ENCODE data around the gene FCN2.
"Not testable (repeated sequence)": the region's sequence is repeated elsewhere in the genome, so short reads cannot be mapped to it uniquely, and the experiment has no call there.

The FCN2 gene

GRCh38 chr9:134852906-134853654 is 27.5 kb upstream of the FCN2 start:
- no peaks in the 10 kb centered on the region for H3K27me3 ChIP-seq (ENCODE audit: insufficient read depth, low read length)
- H3K36me3 ChIP-seq (ENCODE audit: insufficient read depth, low read length): no peaks in the 10 kb centered on the region
- no peak overlapping the region for H2AFZ ChIP-seq (ENCODE audit: low read depth, low read length)
- H3K4me3 ChIP-seq (ENCODE audit: low read length): no peak overlapping the region
- no peaks in the 10 kb centered on the region for H3K4me1 ChIP-seq (ENCODE audit: insufficient read depth, low read length)
- no peaks in the 10 kb centered on the region for H3K9me3 ChIP-seq (ENCODE audit: low read length)

GRCh38 chr9:134853893-134854292 is 26.7 kb upstream of the FCN2 start:
- Histone ChIP-seq H3K4me1 (ENCODE audit: insufficient read depth, low read length) (no peaks in the 10 kb centered on the region), H3K9me3 (ENCODE audit: low read length) (no peaks in the 10 kb centered on the region), H2AFZ (ENCODE audit: low read depth, low read length) (no peak overlapping the region), H3K4me3 (ENCODE audit: low read length) (no peak overlapping the region), H3K27me3 (ENCODE audit: insufficient read depth, low read length) (no peaks in the 10 kb centered on the region), H3K36me3 (ENCODE audit: insufficient read depth, low read length) (no peaks in the 10 kb centered on the region)

- Histone ChIP-seq H3K4me1 (ENCODE audit: insufficient read depth, low read length) (no peaks in the 10 kb centered on the region), H3K9me3 (ENCODE audit: low read length) (no peaks in the 10 kb centered on the region), H2AFZ (ENCODE audit: low read depth, low read length) (no peak overlapping the region), H3K27me3 (ENCODE audit: insufficient read depth, low read length) (no peaks in the 10 kb centered on the region), H3K4me3 (ENCODE audit: low read length) (no peak overlapping the region), H3K36me3 (ENCODE audit: insufficient read depth, low read length) (no peaks in the 10 kb centered on the region)
Observed at GRCh38 chr9:134854541-134854981, 26.0 kb upstream of the FCN2 start.

- Histone ChIP-seq H3K27me3 (ENCODE audit: insufficient read depth, low read length) (no peaks in the 10 kb centered on the region), H3K4me3 (ENCODE audit: low read length) (no peak overlapping the region), H2AFZ (ENCODE audit: low read depth, low read length) (no peak overlapping the region), H3K9me3 (ENCODE audit: low read length) (no peaks in the 10 kb centered on the region), H3K4me1 (ENCODE audit: insufficient read depth, low read length) (no peaks in the 10 kb centered on the region), H3K36me3 (ENCODE audit: insufficient read depth, low read length) (no peaks in the 10 kb centered on the region)
Observed at GRCh38 chr9:134855231-134855899, 25.2 kb upstream of the FCN2 start.

- Histone ChIP-seq H2AFZ (ENCODE audit: low read depth, low read length) (no peak overlapping the region), H3K4me3 (ENCODE audit: low read length) (no peak overlapping the region), H3K4me1 (ENCODE audit: insufficient read depth, low read length) (no peaks in the 10 kb centered on the region), H3K36me3 (ENCODE audit: insufficient read depth, low read length) (no peaks in the 10 kb centered on the region), H3K27me3 (ENCODE audit: insufficient read depth, low read length) (no peaks in the 10 kb centered on the region), H3K9me3 (ENCODE audit: low read length) (no peaks in the 10 kb centered on the region)
Observed at GRCh38 chr9:134855900-134856377, 24.7 kb upstream of the FCN2 start.

GRCh38 chr9:134857451-134857850 is 23.2 kb upstream of the FCN2 start:
- not testable (repeated sequence) for H3K4me1 ChIP-seq (ENCODE audit: insufficient read depth, low read length); H3K27me3 ChIP-seq (ENCODE audit: insufficient read depth, low read length); H3K36me3 ChIP-seq (ENCODE audit: insufficient read depth, low read length); H3K4me3 ChIP-seq (ENCODE audit: low read length); H3K9me3 ChIP-seq (ENCODE audit: low read length); H2AFZ ChIP-seq (ENCODE audit: low read depth, low read length)

GRCh38 chr9:134858051-134858841 is 22.4 kb upstream of the FCN2 start:
- no peaks in the 10 kb centered on the region for H3K9me3 ChIP-seq (ENCODE audit: low read length)
- H3K4me3 ChIP-seq (ENCODE audit: low read length): no peak overlapping the region
- H3K36me3 ChIP-seq (ENCODE audit: insufficient read depth, low read length): no peaks in the 10 kb centered on the region
- no peaks in the 10 kb centered on the region for H3K27me3 ChIP-seq (ENCODE audit: insufficient read depth, low read length)
- H3K4me1 ChIP-seq (ENCODE audit: insufficient read depth, low read length): no peaks in the 10 kb centered on the region
- no peak overlapping the region for H2AFZ ChIP-seq (ENCODE audit: low read depth, low read length)

GRCh38 chr9:134860510-134860909 is 20.1 kb upstream of the FCN2 start:
- Histone ChIP-seq H3K36me3 (ENCODE audit: insufficient read depth, low read length) (no peaks in the 10 kb centered on the region), H3K4me3 (ENCODE audit: low read length) (no peak overlapping the region), H3K27me3 (ENCODE audit: insufficient read depth, low read length) (no peaks in the 10 kb centered on the region), H3K9me3 (ENCODE audit: low read length) (no peaks in the 10 kb centered on the region), H3K4me1 (ENCODE audit: insufficient read depth, low read length) (no peaks in the 10 kb centered on the region), H2AFZ (ENCODE audit: low read depth, low read length) (no peak overlapping the region)

- Histone ChIP-seq H3K4me3 (ENCODE audit: low read length) (no peak overlapping the region), H3K4me1 (ENCODE audit: insufficient read depth, low read length) (no peaks in the 10 kb centered on the region), H2AFZ (ENCODE audit: low read depth, low read length) (no peak overlapping the region), H3K9me3 (ENCODE audit: low read length) (no peaks in the 10 kb centered on the region), H3K36me3 (ENCODE audit: insufficient read depth, low read length) (no peaks in the 10 kb centered on the region), H3K27me3 (ENCODE audit: insufficient read depth, low read length) (no peaks in the 10 kb centered on the region)
Observed at GRCh38 chr9:134861595-134862334, 18.8 kb upstream of the FCN2 start.

- Histone ChIP-seq H3K27me3 (ENCODE audit: insufficient read depth, low read length) (no peaks in the 10 kb centered on the region), H3K9me3 (ENCODE audit: low read length) (no peaks in the 10 kb centered on the region), H3K4me1 (ENCODE audit: insufficient read depth, low read length) (no peaks in the 10 kb centered on the region)
Observed at GRCh38 chr9:134863306-134863902, 17.2 kb upstream of the FCN2 start.

GRCh38 chr9:134863941-134864820 is 16.4 kb upstream of the FCN2 start:
- Histone ChIP-seq H3K36me3 (ENCODE audit: insufficient read depth, low read length) (no peaks in the 10 kb centered on the region), H2AFZ (ENCODE audit: low read depth, low read length) (no peak overlapping the region), H3K4me3 (ENCODE audit: low read length) (no peak overlapping the region), H3K9me3 (ENCODE audit: low read length) (no peaks in the 10 kb centered on the region), H3K4me1 (ENCODE audit: insufficient read depth, low read length) (no peaks in the 10 kb centered on the region), H3K27me3 (ENCODE audit: insufficient read depth, low read length) (no peaks in the 10 kb centered on the region)

More at GRCh38 chr9:134863306-134863902, 17.2 kb upstream of the FCN2 start:
- no peak overlapping the region for H2AFZ ChIP-seq (ENCODE audit: low read depth, low read length)
- H3K36me3 ChIP-seq (ENCODE audit: insufficient read depth, low read length): no peaks in the 10 kb centered on the region
- H3K4me3 ChIP-seq (ENCODE audit: low read length): no peak overlapping the region

- Histone ChIP-seq H3K4me1 (ENCODE audit: insufficient read depth, low read length) (no peaks in the 10 kb centered on the region), H3K27me3 (ENCODE audit: insufficient read depth, low read length) (no peaks in the 10 kb centered on the region), H3K36me3 (ENCODE audit: insufficient read depth, low read length) (no peaks in the 10 kb centered on the region), H3K9me3 (ENCODE audit: low read length) (no peaks in the 10 kb centered on the region), H2AFZ (ENCODE audit: low read depth, low read length) (no peak overlapping the region), H3K4me3 (ENCODE audit: low read length) (no peak overlapping the region)
Observed at GRCh38 chr9:134864821-134865190, 15.8 kb upstream of the FCN2 start.

Measured in neuron (in vitro differentiated cells).